Measurements from ENCODE around the gene RBMS2.

DNA sequence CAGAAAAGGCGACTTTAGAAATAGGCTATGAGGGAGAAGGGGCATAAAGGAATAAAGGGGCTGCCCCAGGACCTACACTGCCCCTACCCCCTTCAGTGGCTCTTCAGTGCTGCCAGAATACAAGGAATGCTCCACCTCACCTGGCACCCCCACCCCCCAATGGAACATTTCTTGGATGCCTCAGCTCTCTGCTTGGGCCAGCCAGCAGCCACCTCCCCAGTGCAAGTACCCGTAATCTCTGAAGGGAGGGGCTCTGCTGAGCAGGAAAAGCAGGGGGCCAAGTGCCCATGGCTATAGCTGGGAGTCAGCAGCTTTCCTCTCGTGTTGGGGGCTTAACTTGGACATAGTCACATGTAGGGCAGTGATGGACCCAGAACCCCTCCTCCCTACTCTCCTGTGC is 75.2 kb downstream of the RBMS2 start:
- TF ChIP-seq EZH2 (IDR thresholded peaks at IDR 0.05; ENCODE audit: insufficient read depth, poor library complexity, severe bottlenecking) (no peak), EZH2phosphoT487 (IDR thresholded peaks at IDR 0.05; ENCODE audit: insufficient read depth, low read depth) (no peak)

Data from GM23248 (cell line).